GM19099 (cell line): ENCODE results near the gene TMEM222.

ENCODE experiments used
- POLR2A ChIP-seq: IDR thresholded peaks from 3 replicates; pipeline ENCODE4 v1.6.1; 2011; ENCODE audit warnings: low read depth; ENCODE audit not compliant: insufficient read length; ENCODE audit errors: extremely low read depth

TMEM222 gene

GRCh38 chr1:27372808-27373690 is 51.1 kb downstream of the TMEM222 start:
- TF ChIP-seq POLR2A, result no peak

- no peak for TF ChIP-seq POLR2A
Observed at GRCh38 chr1:27374362-27375086, 52.6 kb downstream of the TMEM222 start, which contains the start of gene FCN3. TSS of gene FCN3 (minus strand) at chr1:27374824. CDS start at chr1:27374818, 6 bp downstream.

GRCh38 chr1:27377760-27378495 is 56.0 kb downstream of the TMEM222 start:
- TF ChIP-seq POLR2A, result no peak

GRCh38 chr1:27379564-27380122 is 57.7 kb downstream of the TMEM222 start:
- no peak for TF ChIP-seq POLR2A

GRCh38 chr1:27380224-27380623 is 58.3 kb downstream of the TMEM222 start:
- TF ChIP-seq POLR2A, result no peak

- no peak for TF ChIP-seq POLR2A
Observed at GRCh38 chr1:27380766-27381733, 59.1 kb downstream of the TMEM222 start.

GRCh38 chr1:27381969-27382762 is 60.2 kb downstream of the TMEM222 start:
- TF ChIP-seq POLR2A, result no peak

- no peak for TF ChIP-seq POLR2A
Observed at GRCh38 chr1:27383039-27383605, 61.2 kb downstream of the TMEM222 start, which contains the start of gene CD164L2. TSS of gene CD164L2 (minus strand) at chr1:27383333. CDS start at chr1:27383239, 94 bp downstream.

- TF ChIP-seq POLR2A, result no peak
Observed at GRCh38 chr1:27383661-27384060, 61.7 kb downstream of the TMEM222 start.
